ENCODE results near the gene ETV6.

ETV6 gene

GRCh38 chr12:11836282-11837151 lies 187.0 kb downstream of the ETV6 start:
- DNase-seq: no peak

DNA sequence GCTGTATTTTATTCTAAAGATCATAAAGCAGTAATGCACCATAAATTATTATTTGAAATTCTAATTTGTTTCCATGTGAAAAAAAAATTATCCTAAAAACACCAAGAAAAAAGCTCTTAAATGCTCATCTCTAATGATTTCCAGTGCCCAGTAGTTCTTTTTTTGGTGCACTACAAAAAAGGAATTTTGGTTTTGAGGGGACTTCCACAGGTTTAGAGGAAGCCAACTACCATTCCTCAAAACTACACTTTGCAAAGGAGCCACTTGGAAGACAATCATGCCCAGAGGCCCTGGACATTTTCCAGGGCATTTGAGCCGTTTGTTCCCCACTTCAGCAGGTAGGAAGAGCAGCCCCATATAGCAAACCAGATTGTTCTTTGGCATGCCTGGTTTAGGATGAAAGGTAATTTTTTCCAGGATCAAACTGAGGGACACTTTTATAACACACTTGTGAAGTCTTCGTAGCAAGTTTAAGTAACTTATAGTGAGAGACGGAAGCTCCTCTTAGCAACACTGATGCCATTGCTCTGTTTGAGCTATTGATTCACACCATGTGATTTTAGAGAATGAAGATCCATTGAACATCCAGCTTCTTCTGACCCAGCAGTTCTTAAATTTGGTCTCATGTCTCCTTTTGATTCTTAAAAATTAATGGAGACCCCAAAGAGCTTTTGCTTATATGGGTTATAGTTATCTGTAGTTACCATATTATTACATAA lies 187.9 kb downstream of the ETV6 start:
- DNase-seq: no peak

GRCh38 chr12:11838403-11838802 lies 188.9 kb downstream of the ETV6 start:
- DNase-seq: no peak

GRCh38 chr12:11839091-11839641 lies 189.7 kb downstream of the ETV6 start:
- DNase-seq: no peak

DNA sequence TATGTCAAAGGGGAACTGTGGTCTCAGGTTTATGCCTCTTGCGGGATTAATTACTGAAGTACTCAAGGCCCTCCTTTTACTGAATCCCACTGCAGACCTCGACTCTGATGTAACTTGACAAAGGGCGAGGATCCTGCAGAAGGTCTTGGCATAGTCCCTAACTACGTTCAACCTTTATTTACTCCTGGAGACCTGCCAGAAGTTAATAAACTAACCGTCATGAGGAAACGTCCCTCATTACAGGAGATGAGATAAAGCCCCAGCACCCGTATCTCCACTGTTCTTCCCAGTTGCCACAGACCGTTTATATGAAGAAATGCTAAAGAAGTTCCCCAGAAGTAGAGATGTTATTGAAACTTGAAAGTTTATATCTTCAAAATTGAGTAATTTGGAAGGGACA lies 190.9 kb downstream of the ETV6 start:
- no peak for DNase-seq

GRCh38 chr12:11846488-11846887 lies 197.0 kb downstream of the ETV6 start:
- DNase-seq: no peak

- no peak for DNase-seq
Observed at GRCh38 chr12:11847539-11847938, 198.1 kb downstream of the ETV6 start.

DNA sequence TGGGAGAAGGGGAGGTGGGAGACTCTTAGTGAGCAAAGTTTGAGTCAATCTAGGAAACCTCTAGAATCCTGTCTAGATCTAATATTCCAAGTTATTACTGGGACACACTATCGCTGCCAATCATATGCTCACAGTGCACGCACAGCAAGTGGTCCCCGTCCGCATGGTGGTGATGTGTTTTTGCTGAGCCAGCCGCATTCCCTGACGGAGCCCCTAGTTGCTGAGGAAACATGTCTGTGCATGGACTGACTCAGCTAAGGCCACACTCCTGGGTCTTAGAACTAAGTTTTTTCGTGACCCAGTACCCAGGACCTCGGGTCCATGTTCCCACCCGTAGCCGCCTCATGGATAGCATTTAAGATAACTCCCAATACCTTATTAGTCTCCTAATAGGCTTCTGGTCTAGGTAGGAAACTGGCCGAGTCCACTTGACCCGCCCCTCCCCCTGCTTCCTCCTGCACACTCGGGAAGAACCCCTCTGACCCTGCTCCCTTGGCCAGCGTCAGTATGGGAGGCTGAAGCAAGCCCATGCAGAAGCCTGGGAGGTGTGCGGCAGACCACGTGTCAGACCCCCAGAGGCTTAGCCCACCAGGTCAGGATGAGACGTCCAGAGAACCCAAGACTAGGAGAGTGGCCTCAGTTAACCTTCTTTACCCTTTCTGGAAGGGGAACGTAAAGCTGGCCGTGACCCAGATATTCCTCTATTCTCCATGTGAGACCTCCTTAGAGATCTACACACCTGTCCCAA lies 200.5 kb downstream of the ETV6 start:
- DNase-seq: no peak

DNA sequence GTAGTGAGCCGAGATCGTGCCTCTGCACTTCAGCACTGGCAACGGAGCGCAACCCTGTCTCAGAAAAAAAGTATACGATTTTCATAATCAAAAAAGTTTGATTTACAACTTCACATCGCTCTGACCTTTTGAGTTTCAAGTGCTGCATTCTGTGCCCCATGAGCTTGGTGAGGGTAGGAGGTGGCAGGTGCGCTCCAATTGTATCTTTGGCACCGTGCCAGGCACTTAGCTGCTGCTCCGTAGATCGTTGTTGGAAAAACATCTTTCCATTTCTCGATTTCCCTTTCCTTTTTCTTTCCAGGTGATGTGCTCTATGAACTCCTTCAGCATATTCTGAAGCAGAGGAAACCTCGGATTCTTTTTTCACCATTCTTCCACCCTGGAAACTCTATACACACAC lies 203.7 kb downstream of the ETV6 start:
- DNase-seq: no peak

DNA sequence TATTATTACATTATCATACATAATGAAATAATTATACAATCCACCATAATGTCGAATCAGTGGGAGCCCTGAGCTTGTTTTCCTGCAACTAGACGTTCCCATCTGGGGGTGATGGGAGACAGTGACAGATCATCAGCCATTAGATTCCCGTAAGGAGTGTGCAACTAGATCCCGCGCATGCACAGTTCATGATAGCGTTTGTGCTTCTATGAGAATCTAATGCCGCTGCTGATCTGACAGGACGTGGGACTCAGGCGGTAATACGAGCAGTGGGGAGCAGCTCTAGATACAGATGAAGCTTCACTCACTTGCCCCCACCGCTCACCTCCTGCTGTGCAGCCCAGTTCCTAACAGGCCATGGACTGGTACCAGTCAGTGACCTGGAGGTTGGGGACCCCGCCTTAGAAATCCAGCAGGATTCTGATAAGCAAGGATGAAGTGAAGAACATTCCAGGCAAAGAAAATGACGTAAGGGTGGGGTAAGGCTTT lies 204.6 kb downstream of the ETV6 start:
- no peak for DNase-seq

- DNase-seq: no peak
Observed at GRCh38 chr12:11855983-11856374, 206.5 kb downstream of the ETV6 start.

DNA sequence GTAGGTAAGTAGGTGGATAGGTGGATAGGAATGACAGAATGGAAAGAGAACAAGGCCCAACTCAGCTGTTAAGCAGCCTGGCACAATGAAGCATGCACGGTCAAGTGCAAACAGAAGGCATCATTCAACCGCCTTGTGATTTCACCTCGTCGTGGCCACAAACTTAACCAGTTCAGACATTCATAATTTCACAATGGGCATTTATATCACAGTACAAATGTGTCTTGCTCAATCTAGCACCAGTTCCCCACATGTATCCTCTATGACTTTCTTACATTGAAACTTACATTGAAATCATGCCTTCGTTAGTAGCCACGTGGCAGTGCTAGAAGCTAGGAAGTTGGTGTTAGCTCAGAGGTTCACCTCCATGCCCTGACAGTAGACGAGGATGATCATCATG lies 207.5 kb downstream of the ETV6 start:
- no peak for DNase-seq

- DNase-seq: no peak
Observed at GRCh38 chr12:11859705-11860425, 210.4 kb downstream of the ETV6 start.

DNA sequence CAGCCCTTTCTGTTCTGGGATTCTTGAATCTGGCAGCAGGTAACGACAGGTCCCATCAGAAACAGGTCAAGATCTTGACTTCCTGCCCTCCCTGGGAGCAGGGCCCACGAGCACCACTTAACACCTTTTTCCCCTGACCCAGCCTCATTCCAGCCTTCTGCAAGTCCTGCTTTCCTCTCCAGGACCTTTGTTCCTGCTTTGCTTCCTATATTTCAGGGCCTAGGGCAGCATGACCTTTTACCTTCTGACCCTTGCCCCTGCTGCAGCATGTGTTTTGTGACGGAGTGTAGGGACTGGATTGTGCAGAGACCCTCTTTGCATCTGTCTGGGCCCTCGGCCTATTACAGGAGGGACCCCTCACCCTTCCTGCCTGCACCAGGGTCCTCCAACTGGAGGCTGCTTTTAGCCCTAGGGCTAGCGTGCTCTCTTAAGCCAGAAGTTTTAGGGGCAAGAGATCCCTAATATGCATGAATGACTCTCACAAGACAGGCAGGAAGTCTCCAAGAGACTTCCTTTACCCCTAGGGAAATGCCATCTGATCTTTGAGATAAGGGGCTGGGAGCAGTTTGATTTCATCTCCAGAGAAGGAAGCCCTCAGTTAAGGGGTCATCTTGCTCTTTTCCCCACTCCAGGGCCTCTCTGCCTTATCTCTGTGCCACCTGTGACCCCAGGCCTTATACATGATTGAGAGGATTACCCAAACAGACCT lies 211.8 kb downstream of the ETV6 start:
- DNase-seq: no peak

DNA sequence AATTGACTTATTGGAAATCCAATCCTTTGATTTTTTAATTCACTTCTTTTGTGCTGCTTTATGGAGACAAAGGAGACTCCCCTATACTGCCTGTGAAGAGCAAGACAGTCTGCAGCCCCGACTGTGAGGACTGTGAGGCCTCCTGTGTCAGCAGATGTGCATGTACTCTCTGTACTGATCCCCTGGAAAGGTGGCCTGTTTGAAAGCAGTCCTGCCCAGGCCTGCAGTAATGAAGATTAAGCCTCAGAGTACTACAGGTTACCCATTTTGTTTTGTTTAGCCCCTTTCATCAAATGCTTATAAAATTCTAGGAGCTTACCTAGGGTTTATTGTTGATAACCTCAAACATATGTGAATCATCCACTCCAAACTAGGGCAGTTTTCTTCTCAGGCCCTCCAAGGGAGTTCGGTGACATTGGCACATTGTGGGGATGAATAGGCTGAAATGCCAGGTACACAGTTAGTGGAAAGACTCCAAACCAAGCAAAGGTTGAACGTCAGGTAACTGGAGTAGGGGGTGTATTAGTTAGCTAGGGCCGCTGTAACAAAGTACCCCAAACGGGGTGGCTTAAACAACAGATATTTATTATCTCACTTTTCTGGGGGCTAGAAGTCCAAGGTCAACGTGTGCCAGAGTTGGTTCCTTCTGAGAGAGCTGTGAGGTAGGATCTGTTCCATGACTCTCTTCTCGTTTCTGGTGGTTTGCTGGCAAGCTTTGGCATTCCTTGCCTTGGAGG lies 212.6 kb downstream of the ETV6 start:
- DNase-seq: no peak

DNA sequence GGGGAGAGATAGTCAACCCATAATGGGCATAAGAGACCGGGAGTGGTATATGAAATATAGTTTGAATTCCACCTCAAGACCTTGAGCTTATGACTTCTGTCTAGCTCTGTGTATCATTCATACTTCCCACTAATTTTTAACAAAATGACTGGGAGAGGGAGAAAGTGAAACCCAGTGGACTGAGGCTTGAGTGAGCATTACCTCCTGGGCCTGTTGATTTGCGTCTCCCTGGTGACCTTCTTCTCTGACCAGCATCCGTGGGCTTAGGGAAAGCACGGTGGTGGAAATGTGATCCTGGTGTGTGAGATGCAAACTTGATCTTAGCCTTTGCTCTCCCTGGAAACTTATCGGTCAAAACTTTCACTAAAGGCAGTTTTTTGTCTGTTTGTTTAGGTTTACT lies 213.3 kb downstream of the ETV6 start:
- DNase-seq: no peak

DNA sequence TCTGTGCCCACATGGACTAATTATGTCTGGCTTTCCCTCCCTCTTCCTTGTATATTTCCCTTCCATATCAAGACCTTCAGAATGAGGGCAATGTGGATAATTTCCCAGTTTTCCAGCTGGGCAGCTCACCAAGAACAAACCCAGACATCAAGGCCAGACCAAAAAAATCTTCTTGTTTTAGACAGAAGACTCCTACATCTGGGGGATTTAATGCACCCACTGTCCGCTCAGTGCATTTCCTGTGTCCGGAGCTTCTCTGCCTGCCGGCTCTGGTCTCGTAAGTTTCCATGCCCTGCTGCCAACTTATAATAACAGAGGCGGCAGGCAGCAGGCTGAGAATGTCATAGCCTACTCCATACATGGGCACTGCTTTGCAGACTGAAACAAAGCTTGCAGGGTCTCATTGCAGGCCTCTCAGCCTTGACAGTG lies 214.0 kb downstream of the ETV6 start:
- DNase-seq: no peak

- DNase-seq: no peak
Observed at GRCh38 chr12:11863988-11864387, 214.5 kb downstream of the ETV6 start.

- DNase-seq: no peak
Observed at GRCh38 chr12:11865824-11866223, 216.3 kb downstream of the ETV6 start.

GRCh38 chr12:11868027-11868426 lies 218.6 kb downstream of the ETV6 start:
- DNase-seq: no peak

DNA sequence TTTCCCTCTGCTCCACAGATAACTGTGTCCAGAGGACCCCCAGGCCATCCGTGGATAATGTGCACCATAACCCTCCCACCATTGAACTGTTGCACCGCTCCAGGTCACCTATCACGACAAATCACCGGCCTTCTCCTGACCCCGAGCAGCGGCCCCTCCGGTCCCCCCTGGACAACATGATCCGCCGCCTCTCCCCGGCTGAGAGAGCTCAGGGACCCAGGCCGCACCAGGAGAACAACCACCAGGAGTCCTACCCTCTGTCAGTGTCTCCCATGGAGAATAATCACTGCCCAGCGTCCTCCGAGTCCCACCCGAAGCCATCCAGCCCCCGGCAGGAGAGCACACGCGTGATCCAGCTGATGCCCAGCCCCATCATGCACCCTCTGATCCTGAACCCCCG lies 219.9 kb downstream of the ETV6 start:
- no peak for DNase-seq
